ENCODE data around the gene TMIGD1.

Gene TMIGD1, protein sequence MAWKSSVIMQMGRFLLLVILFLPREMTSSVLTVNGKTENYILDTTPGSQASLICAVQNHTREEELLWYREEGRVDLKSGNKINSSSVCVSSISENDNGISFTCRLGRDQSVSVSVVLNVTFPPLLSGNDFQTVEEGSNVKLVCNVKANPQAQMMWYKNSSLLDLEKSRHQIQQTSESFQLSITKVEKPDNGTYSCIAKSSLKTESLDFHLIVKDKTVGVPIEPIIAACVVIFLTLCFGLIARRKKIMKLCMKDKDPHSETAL

GRCh38 chr17:30333503-30334360 is at the start of gene TMIGD1:
TMIGD1 (minus strand) TSS chr17:30334057; CDS start chr17:30332133, 1,924 bp downstream.
- no peak for DNase-seq

GRCh38 chr17:30382345-30382744 is 48.5 kb upstream of the TMIGD1 start:
- no peak for DNase-seq

GRCh38 chr17:30381340-30381659 is 47.4 kb upstream of the TMIGD1 start:
- no peak for DNase-seq

DNA sequence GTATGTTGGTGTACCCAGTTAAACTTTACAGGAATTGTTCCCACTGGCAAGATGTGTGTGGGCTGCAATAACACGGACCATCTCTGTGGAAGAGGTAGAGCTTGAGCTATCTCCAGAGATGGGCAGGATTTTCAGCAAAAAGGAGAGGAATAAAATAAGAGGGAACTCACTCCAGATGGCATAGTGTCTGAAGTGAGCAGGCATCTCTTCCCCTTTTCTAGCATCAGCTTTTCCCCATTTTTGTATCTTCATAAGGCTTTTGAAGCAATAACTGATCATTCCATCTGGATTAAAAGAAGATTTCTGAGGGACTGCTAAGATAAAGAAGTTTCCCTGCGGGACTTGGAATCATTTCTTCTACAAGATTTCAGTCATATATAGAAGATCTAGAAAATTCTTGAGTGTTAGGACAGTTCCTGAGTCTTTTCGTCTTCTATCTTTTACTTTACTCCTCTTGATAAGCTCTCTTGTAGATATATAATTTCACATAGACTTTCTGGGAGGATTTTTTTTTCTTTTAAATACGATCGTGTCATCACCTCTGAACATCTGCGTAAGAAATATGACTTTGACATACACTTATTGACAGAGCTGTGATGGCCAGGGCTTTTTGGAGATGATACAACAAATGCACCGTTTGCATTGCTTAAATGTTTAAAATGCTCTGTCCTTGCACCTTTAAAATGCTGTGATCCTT is 46.9 kb upstream of the TMIGD1 start:
- DNase-seq: no peak

- no peak for DNase-seq
These were observed 46.1 kb upstream of the TMIGD1 start for GRCh38 chr17:30379903-30380381.

- no peak for DNase-seq
These were observed 45.5 kb upstream of the TMIGD1 start for GRCh38 chr17:30379303-30379902.

DNA sequence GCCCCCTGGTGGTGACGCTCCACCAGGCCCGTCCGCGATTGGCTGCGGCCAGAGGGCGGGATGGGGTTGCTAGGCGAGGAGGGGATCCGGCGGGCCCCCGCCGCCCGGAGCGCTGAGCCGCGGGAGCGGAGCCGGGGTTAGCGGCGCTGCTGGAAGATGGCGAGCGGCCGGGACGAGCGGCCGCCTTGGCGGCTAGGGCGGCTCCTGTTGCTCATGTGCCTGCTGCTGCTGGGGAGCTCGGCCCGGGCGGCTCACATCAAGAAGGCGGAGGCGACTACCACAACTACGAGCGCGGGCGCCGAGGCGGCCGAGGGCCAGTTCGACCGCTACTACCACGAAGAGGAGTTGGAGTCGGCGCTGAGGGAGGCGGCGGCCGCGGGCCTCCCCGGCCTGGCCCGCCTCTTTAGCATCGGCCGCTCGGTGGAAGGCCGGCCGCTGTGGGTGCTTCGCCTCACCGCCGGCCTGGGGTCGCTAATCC is 45.0 kb upstream of the TMIGD1 start, which contains the start of gene CPD:
TSS of gene CPD (plus strand) at position 103 of the 478 bp plus-strand sequence. CDS start at position 157, 54 bp downstream.
- DNase-seq: peak; percentile 68 to 90

DNA sequence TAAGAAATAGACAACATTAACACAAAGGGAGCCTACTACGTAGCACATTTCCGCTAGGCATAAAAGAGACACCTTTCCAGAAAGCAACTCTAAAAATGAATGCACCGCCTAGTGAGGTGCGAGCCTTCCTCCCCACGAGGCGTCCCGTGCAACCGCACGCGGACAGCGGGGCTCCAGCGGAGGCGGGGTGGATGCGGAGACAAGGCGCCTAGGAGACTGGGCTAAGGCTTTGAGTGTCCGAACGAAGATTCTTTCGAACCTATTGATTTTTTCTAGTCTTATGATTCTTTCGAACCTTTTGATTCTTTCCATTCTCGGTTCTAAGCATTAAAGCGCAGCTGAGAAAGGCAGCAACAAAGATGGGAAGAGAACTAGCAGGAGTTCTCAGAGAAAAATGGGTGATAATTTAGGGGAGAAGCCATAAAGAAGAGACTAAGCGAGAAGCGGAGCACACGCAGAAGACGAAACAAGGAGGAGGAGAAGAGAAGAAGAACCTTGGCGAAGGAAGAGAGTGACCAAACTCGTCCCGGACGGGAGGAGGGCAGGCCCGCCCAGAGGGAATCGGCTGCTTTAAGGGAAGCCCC is 44.5 kb upstream of the TMIGD1 start:
- DNase-seq: no peak

DNA sequence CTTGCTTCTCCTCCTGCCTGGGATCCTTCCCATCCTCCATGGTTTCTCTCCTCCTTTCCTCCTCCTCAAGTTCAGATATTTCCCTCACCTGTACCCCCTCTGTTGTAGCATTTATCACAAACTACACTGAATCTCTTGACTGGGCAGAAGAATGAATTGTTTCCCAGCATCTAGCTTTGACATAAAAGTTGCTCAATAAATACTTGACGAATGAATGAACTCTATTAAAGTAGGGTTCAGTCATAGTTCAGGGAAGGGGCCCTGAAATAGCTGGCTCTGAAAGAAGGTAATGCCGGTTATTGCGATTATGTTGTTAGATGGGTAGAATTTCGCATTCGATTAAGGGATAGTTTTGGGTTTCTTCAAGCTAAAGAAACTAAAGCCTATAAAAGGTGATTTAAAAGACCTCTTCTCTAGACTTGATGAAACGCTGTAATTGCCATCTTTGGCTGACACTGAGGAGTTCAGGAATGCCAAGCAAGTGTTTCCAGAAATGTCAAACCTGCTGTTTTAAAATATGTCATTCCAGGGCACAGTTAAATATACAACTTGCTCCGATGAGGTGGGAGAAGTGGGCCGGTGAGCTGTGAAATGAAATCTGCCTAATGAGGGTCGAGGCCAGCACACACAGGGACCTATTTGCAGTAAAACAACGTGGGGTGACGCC is 43.9 kb upstream of the TMIGD1 start:
- no peak for DNase-seq

- DNase-seq: no peak
These were observed 43.0 kb upstream of the TMIGD1 start for GRCh38 chr17:30376621-30377452.

DNA sequence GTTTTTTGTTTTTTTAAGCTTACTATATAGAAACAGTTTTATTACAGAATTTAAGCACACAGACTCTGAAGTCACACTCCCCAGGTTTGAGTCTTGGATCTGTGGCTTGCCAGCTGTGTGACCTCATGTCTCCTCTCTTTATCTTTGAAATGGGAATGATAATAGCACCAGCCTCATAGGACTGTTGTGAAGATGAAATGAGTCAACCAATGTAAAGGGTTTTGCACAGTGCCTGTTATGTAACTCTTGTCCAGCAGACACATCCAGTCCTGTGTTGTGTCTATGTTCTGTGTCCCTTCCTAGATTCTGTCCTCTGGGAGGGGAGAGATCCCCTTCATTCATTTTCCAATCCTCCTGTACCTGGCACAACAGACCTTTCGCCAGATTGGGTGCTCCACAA is 41.8 kb upstream of the TMIGD1 start:
- no peak for DNase-seq

GRCh38 chr17:30372755-30373154 is 38.9 kb upstream of the TMIGD1 start:
- DNase-seq: peak in 1 of 2 experiments; percentile 15

DNA sequence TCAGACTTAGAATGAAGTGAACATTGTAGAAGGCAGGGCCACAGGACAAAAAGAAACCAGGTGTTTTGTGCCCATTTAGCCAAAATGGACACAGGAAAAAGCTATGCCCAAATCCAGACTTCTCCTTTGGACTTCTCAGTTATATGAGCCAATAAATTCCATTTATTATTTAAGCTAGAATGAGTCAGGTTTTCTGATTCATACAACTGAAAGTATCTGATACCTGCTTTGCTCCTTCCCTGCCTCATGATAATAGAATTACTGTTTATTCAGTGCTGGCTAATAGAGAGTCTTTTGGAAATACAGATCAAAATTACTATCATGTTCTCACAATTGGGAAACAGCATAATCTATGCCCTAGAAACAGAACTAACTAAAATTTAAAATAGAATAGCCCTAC is 36.1 kb upstream of the TMIGD1 start:
- DNase-seq: no peak

DNA sequence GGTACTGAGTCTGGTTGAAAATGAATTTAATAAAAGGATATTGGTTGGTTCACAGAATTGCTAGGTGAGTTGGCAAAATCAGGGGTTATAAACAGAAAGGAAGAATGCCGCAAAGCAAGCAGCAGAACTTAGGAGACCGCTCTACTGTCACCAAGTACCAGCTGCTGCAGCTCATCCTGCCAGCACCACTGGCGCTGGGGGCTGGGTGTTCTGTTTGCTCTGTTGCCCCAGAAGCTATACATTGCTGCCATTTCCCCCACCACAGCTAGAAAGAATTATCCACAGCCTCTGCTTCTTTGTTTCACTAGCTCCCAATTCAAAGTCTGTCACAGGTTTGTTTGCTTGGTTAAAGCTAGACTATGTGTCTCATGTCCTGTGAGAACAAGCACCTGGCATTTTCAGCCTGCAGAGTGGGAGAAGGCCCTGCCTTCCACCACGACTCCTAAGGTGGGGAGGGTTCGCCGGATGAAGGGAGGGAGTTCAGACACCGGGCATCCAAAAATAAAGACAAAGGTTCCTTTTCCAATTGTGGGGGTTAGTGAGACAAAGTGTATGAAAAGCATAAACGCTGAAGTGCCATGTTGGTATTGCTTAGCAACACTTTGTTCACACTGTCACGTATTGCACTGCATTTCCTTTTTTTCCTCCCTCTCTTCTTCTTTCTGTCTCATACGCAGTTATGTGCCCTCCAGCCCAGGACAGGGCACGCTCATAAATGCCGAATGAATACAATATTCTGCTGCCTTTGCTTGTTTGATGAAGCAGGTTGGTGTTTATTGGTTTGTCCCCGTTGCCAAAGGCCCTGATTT is 35.3 kb upstream of the TMIGD1 start:
- DNase-seq: no peak

GRCh38 chr17:30366536-30366935 is 32.7 kb upstream of the TMIGD1 start:
- no peak for DNase-seq

DNA sequence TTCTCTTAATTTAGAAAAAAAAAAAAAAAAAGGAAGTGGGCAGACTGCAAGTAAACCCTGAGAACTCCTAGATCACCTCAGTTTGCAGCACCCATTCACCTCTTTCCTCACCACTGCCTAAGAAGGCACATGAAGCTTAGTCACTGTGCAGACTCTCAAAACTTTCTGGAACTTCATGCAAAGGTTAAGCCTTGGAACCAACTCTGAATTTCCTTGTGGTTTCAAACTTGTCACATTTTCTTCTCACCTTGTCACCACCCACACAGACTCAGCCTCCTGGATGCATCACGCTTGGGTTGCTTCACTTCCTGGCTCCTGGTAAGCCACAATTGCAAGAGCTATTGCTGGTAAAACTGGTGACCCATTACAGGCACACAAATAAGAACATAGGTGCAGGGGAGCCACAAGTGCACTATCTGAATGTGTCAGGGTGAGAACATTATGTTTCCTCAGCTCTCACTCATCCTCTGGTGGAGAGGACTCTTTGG is 29.9 kb upstream of the TMIGD1 start:
- DNase-seq: no peak

DNA sequence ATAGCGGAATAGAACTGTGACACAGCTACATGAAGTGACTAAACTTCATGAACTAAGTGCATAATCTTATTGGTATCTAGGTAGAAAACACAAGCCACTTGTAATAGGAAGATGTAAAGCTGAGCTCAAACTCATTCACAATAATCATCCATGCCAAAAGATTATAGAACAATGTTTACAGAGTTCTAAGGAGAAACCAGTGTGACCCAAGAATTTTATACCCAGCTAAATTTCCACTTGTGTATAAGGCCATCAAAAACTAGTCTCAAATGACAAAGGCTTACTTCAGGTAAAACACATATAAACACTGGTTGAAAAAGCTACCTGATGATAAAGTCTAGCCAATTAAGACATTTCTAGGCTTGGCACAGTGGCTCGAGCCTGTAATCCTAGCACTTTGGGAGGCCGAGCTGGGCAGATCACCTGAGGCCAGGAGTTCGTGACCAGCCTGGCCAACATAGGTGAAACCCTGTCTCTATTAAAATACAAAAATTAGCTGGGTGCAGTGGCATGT is 28.0 kb upstream of the TMIGD1 start:
- DNase-seq: no peak

DNA sequence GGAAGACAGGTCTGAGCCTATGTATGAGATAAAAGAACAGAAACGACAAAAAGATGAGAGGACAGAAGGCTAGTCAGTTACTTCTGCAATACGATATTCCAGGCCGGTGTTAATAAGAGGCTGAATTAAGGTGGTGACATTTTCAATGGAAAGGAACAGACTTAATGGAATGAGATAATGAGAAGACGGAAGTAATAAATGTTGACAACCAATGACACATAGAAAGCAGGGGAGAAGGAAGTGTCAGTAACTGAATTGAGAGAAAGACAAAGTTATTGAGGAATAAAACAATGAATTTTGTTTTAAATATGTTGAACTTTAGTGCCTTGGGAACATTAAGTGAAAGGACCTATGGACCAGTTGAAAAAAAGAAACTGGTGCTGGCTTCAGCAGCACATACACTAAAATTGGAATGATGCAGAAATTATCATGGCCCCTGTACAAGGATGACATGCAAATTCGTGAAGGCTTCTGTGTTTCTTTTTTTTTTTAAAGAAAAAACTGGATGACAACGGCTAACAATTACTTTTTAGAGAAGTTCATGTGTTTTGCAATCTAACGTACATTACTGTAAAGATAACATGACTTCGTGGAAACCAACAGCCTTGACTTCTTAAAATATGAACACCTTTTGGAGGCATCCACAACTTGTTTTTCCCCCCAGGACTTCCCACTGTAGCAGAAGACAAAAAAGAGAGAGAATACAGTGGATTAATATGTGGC is 26.4 kb upstream of the TMIGD1 start:
- no peak for DNase-seq
